Esophagus squamous epithelium (tissue), 5 donors: ENCODE data around the gene EPB41L5. TPM values are rescaled to one million over a fixed set of nuclear protein-coding genes. Genes with fewer than 3 reads are reported as not detected.

ENCODE experiments used
- DNase-seq: peaks from one replicate; lab custom pipeline; 2025; lab: John Stamatoyannopoulos, UW
- H3K27ac ChIP-seq, 4 donors: fragments of 200-600 bp; sonication (generic); one replicate each; pipeline ENCODE4 v1.5.1; 2016 to 2019; ENCODE audit warnings: mild to moderate bottlenecking in 1 of 4
- H3K27me3 ChIP-seq, 4 donors: fragments of 200-600 bp; sonication (generic); 1 replicate in 3 of 4; 2 replicates in 1 of 4; pipeline versions ENCODE4 v1.5.1 to v1.6.0; 2017 to 2021; ENCODE audit warnings: antibody characterized with exemption in 1 of 4
- H3K36me3 ChIP-seq, 3 donors: fragments of 200-600 bp; sonication (generic); one replicate each; pipeline ENCODE4 v1.5.1; 2016 to 2019
- H3K4me1 ChIP-seq, 3 donors: fragments of 200-600 bp; sonication (generic); one replicate each; pipeline ENCODE4 v1.5.1; 2017 to 2019
- H3K4me3 ChIP-seq, 4 donors: fragments of 200-600 bp; sonication (generic); 1 replicate in 3 of 4; 2 replicates in 1 of 4; pipeline ENCODE4 v1.5.1; 2016 to 2019; ENCODE audit warnings: mild to moderate bottlenecking in 2 of 4, moderate library complexity in 1 of 4
- H3K9me3 ChIP-seq, 3 donors: fragments of 200-600 bp; sonication (generic); one replicate each; pipeline ENCODE4 v1.5.1; 2016 to 2019
- POLR2A ChIP-seq, 4 donors: fragments of 450-650 bp; IDR thresholded peaks; one replicate each; pipeline ENCODE4 v1.6.1; 2017; ENCODE audit warnings: antibody characterized with exemption in 4 of 4, mild to moderate bottlenecking in 4 of 4, moderate library complexity in 3 of 4
- WGBS, 2 donors: methylation state at CpG; one replicate each; pipeline ENCODE4 v1.1.5; 2018; 5-methylcytosine and 5-hydroxymethylcytosine counted together
- intact Hi-C: fragments of 100-400 bp; cut with DNase I; formaldehyde crosslinking; loops from one replicate; pipeline ENCODE4 v1.15.0; 2022
- total RNA-seq, 4 donors: library from RNA; depleted of rRNA; stranded (reverse); fragments of >200 nt; gene quantifications; one replicate each; pipeline ENCODE4 v1.1.0, GENCODE V29; 2016
- TF ChIP-seq, protein P1 (sequence below), 6 experiments: fragments of 450-650 bp in 4 of 6; fragments of 200-600 bp in 2 of 6; sonication (generic) in 2 of 6; IDR thresholded peaks; one replicate each; pipeline ENCODE4 v1.5.1; 2016 to 2019; ENCODE audit warnings: antibody characterized with exemption in 6 of 6, mild to moderate bottlenecking in 4 of 6, moderate library complexity in 4 of 6
- donor health status: DM: yes; HTN: yes; CAD: no.

The EPB41L5 gene
- total RNA-seq, 4 donors from 2014 or later: 12.2 to 26.3 (median 19.4) TPM

DNA sequence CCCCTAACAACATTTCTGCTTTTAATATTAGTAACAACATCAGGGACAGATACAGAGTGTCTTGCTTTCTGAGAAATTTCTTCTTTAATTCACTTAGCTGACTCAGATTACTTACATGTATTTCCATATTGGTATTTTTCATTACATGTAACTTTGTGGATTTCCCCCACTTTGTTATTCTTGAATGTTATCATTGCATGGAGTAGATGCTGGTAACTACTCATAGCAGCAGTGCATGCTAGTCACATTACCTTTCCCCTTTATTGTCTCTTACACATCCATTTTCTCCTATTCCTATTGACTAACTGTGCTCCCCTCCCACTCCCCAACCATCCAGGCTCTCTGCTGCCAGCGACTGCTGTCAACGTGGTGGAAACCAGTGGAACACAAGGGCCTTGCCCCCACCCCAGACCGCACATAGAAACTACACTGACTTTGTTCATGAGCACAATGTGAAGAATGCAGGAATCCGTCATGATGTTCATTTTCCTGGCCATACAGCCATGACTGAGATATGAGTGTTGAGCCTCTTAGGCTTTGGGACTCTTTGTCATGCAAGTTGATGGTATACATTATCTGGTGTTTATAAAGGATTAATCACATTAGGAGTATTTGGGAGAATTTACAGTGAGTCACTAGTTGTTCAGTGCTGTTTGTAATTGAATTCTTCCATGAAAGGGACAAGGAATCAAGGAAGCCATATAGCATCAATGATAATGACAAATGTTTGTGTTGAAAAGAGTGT lies 91.0 kb downstream of the EPB41L5 start:
- Histone ChIP-seq H3K27me3 (no peaks in the 10 kb centered on the region), H3K9me3 (no peaks in the 10 kb centered on the region), H3K4me1 (peaks cover 8 to 16% (median 13%) of the 10 kb centered on the region in 3 donors), H3K4me3 (no peak overlapping the region), H3K36me3 (peaks cover 0 to 38% (median 0%) of the 10 kb centered on the region in 3 donors), H3K27ac (no peak overlapping the region)
- WGBS, 2 donors: 79 to 85% methylated on average over 4 of the region's 4 CpGs
- TF ChIP-seq, protein P1, sequence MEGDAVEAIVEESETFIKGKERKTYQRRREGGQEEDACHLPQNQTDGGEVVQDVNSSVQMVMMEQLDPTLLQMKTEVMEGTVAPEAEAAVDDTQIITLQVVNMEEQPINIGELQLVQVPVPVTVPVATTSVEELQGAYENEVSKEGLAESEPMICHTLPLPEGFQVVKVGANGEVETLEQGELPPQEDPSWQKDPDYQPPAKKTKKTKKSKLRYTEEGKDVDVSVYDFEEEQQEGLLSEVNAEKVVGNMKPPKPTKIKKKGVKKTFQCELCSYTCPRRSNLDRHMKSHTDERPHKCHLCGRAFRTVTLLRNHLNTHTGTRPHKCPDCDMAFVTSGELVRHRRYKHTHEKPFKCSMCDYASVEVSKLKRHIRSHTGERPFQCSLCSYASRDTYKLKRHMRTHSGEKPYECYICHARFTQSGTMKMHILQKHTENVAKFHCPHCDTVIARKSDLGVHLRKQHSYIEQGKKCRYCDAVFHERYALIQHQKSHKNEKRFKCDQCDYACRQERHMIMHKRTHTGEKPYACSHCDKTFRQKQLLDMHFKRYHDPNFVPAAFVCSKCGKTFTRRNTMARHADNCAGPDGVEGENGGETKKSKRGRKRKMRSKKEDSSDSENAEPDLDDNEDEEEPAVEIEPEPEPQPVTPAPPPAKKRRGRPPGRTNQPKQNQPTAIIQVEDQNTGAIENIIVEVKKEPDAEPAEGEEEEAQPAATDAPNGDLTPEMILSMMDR (IDR thresholded peaks at IDR 0.05): no peak
- no peak for TF ChIP-seq POLR2A (IDR thresholded peaks at IDR 0.05)
- intact Hi-C loops: no loop called here
- DNase-seq: no peak

DNA sequence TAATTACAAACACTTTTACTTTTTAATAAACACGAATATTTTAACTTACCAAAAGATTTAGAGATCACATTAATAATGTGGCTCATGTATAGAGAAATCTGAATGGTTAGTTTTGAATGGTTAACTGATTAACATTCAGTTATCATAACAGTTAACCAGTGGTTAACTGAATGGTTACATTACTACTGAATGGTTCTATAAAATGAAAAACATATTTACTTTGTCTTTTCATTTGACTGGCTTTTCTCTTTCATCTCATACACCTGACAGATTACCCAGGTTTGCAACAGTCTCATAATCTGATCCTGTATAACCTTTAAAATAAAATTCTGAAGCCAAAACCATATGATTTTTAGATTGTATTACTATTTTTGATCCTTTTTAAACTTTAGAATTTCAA lies 91.9 kb downstream of the EPB41L5 start:
- H3K36me3 ChIP-seq: peaks cover 0 to 36% (median 0%) of the 10 kb centered on the region in 3 donors
- peaks cover 14 to 25% (median 21%) of the 10 kb centered on the region in 3 donors for H3K4me1 ChIP-seq
- H3K27ac ChIP-seq: no peak overlapping the region
- no peak for DNase-seq
- intact Hi-C loops: no loop called here
- WGBS, 2 donors: 80 to 86% methylated on average over 1 of the region's 1 CpG
- no peaks in the 10 kb centered on the region for H3K9me3 ChIP-seq
- H3K27me3 ChIP-seq: no peaks in the 10 kb centered on the region
- no peak for TF ChIP-seq POLR2A (IDR thresholded peaks at IDR 0.05)
- TF ChIP-seq, protein P1 (IDR thresholded peaks at IDR 0.05): no peak
- H3K4me3 ChIP-seq: no peak overlapping the region

DNA sequence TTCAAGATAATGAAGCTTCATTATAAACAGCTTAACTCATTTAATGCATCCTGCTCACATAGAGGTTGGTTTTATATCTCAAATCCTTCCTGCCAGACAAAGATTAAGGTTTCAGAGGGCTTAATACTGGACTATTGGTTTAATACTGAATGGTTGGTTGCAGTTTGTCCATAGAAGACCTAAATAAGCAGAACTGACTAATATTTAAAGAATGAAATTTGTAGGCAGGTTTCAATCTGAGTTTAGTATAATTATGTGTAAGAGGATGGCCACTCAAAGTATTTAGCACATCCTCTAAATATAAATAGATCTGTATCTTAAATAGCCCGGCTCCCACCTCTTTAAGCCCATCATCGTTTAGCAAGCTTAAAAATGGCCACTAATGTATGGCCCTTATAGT lies 92.5 kb downstream of the EPB41L5 start:
- Histone ChIP-seq H3K9me3 (no peaks in the 10 kb centered on the region), H3K27me3 (no peaks in the 10 kb centered on the region), H3K27ac (no peak overlapping the region), H3K36me3 (peaks cover 0 to 30% (median 0%) of the 10 kb centered on the region in 3 donors), H3K4me1 (peaks cover 14 to 28% (median 21%) of the 10 kb centered on the region in 3 donors), H3K4me3 (no peak overlapping the region)
- 73 to 91% methylated on average over 2 of the region's 2 CpGs for WGBS, 2 donors
- no peak for TF ChIP-seq POLR2A (IDR thresholded peaks at IDR 0.05)
- TF ChIP-seq, protein P1 (IDR thresholded peaks at IDR 0.05): no peak
- intact Hi-C loops: no loop called here
- DNase-seq: no peak

DNA sequence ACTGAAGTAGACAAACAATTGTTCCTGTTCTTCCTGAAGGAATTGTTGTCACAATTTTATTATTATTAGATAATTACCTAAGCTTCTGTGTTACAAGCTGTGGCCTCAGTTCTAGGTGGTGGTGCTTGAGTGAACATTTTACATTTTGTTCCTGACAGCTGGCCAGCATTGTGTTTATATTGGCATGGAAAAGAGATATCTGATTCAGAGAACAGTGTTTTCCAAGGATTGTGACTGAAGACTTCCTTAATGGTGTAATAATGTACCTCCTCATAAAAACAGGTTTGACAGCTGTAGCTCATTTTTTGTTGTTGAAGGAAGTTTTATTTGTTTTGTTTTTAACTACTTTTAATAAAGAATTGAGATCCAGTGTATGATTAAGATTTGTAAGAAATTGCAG lies 95.2 kb downstream of the EPB41L5 start:
- intact Hi-C loops: no loop called here
- peaks cover 0 to 9% (median 0%) of the 10 kb centered on the region in 3 donors for H3K36me3 ChIP-seq
- no peaks in the 10 kb centered on the region for H3K9me3 ChIP-seq
- no peak for TF ChIP-seq POLR2A (IDR thresholded peaks at IDR 0.05)
- TF ChIP-seq, protein P1 (IDR thresholded peaks at IDR 0.05): no peak
- peaks cover 14 to 28% (median 21%) of the 10 kb centered on the region in 3 donors for H3K4me1 ChIP-seq
- H3K27ac ChIP-seq: peak overlapping the region in 2 of 4 donors; percentile 39 to 55
- H3K4me3 ChIP-seq: no peak overlapping the region
- H3K27me3 ChIP-seq: no peaks in the 10 kb centered on the region
- DNase-seq: no peak

DNA sequence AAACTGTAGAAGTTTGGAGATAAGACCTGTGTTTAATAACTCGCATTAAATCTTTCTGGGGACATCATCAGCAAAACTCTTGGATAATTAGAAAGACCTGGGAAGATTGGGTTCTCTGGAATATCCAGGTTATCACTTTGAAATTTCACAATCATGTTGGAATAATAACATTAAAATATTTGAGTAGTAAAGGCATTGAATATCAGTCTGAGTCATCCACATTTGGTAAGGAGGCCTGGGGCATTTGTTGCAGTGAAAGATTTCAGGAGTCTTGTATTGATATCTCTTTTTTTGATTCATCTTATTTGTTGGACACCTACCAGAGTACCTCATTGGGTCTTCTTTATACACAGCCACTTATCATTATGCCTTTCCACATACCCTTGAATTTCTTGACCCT lies 95.9 kb downstream of the EPB41L5 start:
- no peak overlapping the region for H3K4me3 ChIP-seq
- peak overlapping the region in 1 of 4 donors; percentile 8 for H3K27ac ChIP-seq
- no peaks in the 10 kb centered on the region for H3K27me3 ChIP-seq
- intact Hi-C loops: no loop called here
- no peaks in the 10 kb centered on the region for H3K9me3 ChIP-seq
- no peak for DNase-seq
- peaks cover 14 to 28% (median 21%) of the 10 kb centered on the region in 3 donors for H3K4me1 ChIP-seq
- H3K36me3 ChIP-seq: peaks cover 0 to 8% (median 0%) of the 10 kb centered on the region in 3 donors
- 64 to 88% methylated on average over 1 of the region's 1 CpG for WGBS, 2 donors
- TF ChIP-seq POLR2A (IDR thresholded peaks at IDR 0.05): no peak
- TF ChIP-seq, protein P1 (IDR thresholded peaks at IDR 0.05): no peak
